Hippocampal formation (tissue), 2 donors: ENCODE data around the gene KCTD21.

Experiments
- DNase-seq, 2 donors: peaks; one replicate each; lab custom pipeline; 2025; lab: John Stamatoyannopoulos, UW

KCTD21 gene

DNA sequence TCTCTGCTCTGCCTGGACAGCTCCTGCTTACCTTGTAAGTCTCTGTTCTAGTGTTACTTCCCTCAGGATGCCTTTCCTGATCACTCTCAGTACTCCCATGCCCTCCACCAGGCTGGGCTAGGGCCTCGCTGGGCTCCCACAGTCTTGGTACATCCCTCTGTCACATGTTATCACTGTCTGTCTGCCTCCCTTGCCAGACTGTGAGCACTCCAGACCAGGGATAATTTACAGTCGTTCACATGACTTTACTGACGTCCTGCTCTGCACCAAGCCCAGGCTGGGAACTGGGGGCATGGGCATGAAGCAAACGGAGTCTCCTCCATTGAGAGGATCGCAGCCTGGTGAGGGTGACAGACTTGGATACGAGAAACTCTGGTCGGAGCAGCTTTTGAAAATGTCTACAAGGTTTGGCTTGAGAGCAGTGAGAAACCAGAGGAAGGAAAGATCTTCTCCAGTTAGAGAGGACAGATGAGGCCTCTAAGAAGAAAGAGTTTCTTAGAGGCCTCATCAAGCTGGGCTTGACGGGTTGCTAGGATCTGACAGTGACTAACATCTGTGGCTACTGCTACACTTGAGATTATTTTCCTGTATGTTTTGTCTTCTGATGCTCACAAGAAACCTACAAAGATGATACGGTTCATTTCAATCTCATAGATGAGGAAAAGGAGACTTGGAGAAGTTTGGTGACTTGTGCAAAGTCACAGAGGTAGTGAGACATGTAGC is 12.8 kb upstream of the KCTD21 start:
- no peak for DNase-seq

DNA sequence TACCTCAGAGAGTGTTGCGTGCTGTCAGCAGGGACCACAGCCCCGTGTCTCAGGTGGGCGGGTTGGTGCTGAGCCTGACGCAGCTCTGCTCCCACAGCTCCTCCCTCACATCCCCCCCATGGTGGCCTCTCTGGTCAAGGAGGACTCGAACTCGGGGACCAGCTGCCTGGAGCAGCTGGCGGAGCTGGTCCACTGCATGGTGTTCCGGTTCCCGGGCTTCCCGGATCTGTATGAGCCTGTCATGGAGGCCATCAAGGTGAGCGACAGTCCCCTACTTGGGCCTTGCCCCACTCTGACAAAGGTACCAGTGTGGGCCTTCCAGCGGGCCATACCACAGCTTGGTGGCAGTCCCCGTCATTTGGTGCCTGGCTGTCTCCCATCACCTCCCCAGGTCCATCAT is 12.1 kb upstream of the KCTD21 start:
- DNase-seq = no peak

- no peak for DNase-seq
Observed at GRCh38 chr11:78200061-78200460, 11.6 kb upstream of the KCTD21 start.

- DNase-seq = no peak
Observed at GRCh38 chr11:78199653-78200015, 11.2 kb upstream of the KCTD21 start.

DNA sequence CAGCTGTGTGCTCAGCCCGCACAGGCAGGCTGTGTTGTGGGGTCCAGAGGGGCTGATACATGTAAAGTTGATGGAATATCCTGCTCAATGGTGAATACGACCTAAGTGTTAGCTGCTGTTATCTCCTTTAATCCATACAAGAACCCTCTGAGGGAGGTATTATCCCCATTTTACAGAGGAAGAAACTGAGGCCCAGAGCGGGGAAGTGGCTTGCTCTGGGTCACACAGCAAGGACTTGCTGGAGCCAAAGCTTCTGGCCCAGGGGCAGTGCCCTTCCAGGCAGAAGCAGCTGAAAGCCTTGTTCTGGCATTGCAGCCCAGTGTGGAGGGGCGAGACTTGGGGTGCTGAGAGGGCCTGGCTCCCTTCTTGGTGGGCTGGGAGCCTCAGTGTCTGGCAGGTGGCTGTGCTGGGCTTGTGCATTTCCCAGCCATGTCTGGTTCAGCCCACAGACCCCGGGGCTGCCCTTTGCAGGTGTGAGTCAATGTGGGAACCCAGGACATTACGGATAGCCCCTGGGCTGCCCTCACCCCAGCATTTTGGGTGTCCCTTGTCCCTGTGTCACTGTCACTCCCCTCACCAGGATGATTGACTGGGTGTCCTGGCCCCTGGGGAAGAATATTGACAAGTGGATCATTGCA is 10.7 kb upstream of the KCTD21 start:
- DNase-seq = no peak

- DNase-seq = no peak
Observed at GRCh38 chr11:78197816-78198215, 9.4 kb upstream of the KCTD21 start.

DNA sequence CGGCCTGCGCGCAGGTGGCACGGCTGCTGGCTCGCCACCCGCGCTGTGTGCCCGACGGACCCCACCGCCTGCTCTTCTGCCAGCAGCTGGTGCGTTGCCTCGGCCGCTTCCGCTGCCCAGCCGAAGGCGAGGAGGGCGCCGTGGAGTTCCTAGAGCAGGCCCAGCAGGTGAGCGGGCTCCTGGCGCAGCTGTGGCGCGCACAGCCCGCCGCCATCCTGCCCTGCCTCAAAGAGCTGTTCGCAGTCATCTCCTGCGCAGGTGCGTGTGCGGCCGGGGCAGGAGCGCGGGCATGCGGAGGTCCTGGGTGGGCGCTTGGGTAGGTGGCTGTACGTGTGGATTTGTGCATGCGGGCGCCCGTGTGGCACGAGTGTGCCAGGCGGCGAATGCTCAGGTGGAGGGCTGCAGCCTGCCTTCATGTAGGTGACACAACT is 8.2 kb upstream of the KCTD21 start:
- no peak for DNase-seq

- no peak for DNase-seq
Observed at GRCh38 chr11:78195917-78196560, 7.6 kb upstream of the KCTD21 start.

GRCh38 chr11:78194490-78194889 is 6.1 kb upstream of the KCTD21 start:
- no peak for DNase-seq

GRCh38 chr11:78193806-78194205 is 5.4 kb upstream of the KCTD21 start:
- no peak for DNase-seq

DNA sequence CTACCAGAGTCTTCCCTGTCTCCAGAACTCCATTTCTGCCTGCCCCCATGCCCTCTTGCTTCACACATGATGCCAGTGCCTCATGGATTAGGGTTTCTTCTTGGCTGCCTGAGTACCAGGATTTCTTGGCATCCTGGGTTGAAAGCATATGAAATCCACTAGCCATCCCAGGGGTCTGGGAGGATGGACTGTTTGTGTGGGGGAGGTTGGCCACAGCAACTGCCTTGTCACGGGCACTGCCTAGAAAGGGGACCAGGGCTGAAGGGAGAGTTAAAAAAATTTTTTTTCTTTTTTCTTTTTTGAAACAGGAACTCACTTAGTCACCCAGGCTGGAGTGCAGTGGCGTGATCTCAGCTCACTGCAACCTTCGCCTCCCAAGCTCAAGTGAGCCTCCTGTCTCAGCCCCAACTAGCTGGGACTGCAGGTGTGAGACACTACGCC is 4.5 kb upstream of the KCTD21 start:
- no peak for DNase-seq

DNA sequence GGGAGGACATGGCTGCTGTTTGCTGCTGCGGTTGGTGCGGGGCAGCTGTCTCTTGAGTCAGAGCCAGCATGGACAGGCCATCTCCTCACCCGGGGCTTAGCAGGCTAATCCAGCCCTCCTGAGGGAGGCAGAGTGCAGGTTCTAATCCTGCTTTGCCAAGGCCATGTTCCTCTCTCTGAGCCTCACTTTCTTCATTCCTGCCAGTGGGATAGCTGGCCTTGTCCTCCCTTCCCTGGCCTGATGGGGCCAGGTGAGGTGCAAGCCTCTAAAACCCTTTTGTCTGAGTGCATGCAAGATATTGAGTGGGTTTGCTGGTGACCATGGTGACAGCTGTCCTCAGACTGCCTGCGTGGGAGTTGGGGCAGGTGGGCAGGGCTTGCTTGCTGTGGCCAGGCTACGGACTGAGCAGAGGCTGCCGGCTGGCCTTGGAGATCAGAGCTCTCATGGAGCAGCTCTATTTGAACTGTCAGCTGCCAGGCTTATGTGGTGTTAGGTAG is 3.8 kb upstream of the KCTD21 start:
- no peak for DNase-seq

DNA sequence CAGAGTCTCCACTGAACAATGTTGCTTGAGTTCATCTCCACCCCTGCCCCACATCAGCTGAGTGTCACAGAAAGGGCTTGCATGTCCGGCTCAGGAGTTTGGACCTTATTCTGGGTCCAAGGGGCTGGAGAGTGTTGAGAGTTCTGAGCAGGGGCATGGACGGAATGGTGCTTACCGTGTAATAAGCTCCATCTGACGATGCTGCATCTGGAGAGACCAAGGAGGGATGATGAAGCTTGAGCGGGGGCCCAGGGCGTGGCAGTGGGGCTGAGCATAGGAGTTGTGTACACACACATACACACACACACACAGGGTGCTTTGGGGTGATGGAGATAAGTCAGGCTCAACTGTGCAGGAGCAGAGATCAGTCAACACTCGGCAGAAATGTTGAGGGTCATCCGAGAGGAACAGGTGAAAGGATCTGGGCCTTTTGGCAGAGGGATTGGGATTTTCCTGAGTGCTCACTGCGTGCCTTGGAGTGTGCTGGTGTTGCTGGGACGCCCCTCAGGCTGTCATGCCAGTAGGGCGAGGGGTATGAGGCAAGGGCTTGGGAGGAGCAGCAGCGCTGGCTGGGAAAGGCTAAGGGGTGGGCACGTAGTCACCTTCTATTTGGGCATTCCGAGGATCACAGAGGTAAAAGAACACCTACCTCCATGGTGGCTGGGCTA is 2.6 kb upstream of the KCTD21 start:
- DNase-seq = no peak

GRCh38 chr11:78190374-78190773 is 1.9 kb upstream of the KCTD21 start:
- DNase-seq = no peak

GRCh38 chr11:78189851-78190250 is 1.4 kb upstream of the KCTD21 start:
- DNase-seq = no peak

GRCh38 chr11:78189174-78189724 is 823 bp upstream of the KCTD21 start:
- no peak for DNase-seq

GRCh38 chr11:78187366-78188285 is 800 bp downstream of the KCTD21 start:
- DNase-seq = no peak

GRCh38 chr11:78181185-78181584 is 7.2 kb downstream of the KCTD21 start:
- DNase-seq = no peak

- no peak for DNase-seq
Observed at GRCh38 chr11:78180751-78181150, 7.7 kb downstream of the KCTD21 start.

DNA sequence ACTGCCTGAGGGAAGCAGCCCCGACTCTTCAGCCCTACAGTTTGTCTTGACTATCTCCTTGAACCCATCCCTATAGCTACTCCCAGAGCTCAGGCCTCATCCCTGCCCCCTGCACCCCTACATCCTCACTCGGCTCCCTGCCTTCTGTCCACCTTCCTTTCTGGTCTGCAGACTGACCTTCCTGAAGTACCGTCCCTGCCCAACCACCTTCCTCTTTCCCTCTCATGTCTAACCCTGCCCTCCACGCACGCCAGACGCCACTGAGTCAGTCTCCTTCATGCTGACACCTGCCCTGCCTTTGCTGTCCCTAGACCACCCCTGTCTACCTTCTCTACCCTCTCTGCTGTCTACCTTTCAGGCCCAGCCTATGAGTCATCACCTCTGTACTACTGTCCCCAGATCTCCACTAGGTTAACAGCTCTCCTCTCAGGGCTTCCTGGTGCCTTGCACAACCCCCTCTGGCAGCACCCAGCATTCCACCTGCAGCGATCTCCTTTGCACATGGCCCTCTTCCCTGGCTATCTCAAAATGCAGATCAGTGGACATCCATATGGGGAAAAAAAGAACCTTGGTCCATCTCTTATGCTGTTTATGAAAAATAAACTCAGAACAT is 8.9 kb downstream of the KCTD21 start:
- DNase-seq = no peak

DNA sequence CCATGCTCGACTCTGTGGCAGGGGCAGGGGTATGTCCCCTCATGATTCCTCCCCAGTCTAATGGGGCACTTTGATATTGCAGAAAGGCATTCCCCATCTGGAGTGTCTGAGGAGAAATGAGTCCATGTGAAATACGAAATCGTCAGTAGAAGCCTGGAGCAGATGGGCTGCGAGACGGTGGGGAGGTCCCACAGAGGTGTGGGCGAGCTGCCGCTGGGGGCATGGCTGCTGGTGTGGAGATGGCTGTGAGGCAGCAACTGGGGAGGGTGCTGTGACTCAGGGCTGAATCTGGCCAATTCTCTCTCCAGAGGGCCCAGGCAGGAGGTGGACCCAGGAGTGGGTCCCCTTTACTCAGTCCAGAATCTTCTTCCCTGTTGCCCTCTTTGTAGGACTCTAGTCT is 11.2 kb downstream of the KCTD21 start:
- DNase-seq = no peak
